ENCODE data around the gene PBRM1.

- TF ChIP-seq CTCF (IDR thresholded peaks at IDR 0.05) (no peak), EZH2 (IDR thresholded peaks at IDR 0.05) (no peak)
Measured at GRCh38 chr3:52498137-52499054, 187.3 kb downstream of the PBRM1 start.

Data from neural progenitor cell (in vitro differentiated cells).